PC-3 (cell line): Measurements from ENCODE around the gene SACS. TPM values are rescaled to one million over a fixed set of nuclear protein-coding genes. Genes with fewer than 3 reads are reported as not detected.

Experiments used
- ATAC-seq: fragments of 200-7000 bp; cut with Tn5 transposase; 2 replicates; pipeline ENCODE4 v1.9.1; 2020; ENCODE audit warnings: mild to moderate bottlenecking, moderate library complexity
- BruUV-seq: library from RNA; stranded (reverse); fragments of 400-500 nt; replicated peaks from 2 replicates; lab custom pipeline; 2021; lab: Mats Ljungman, UMichigan
- CTCF ChIA-PET: fragments of 300-600 bp; sonication (Branson Sonifier 250); formaldehyde crosslinking; loops from one replicate; lab custom pipeline; 2022; ENCODE audit warnings: antibody characterized with exemption; lab: Charles Lee
- POLR2A ChIA-PET: fragments of 300-600 bp; sonication (Branson Sonifier 250); formaldehyde crosslinking; loops from one replicate; lab custom pipeline; 2022; ENCODE audit warnings: antibody characterized with exemption; ENCODE audit not compliant: unreplicated experiment; lab: Charles Lee
- DNase-seq: peaks from one replicate; pipeline ENCODE4 v3.0.0-alpha.2; 2015
- H2AFZ ChIP-seq: fragments of 300-600 bp; sonication (generic); 2 replicates; pipeline ENCODE4 v1.6.0; 2016; ENCODE audit warnings: antibody characterized with exemption, low read length
- H3F3A ChIP-seq: fragments of 300-600 bp; sonication (generic); one replicate; pipeline ENCODE4 v1.6.0; 2017; ENCODE audit warnings: antibody characterized with exemption, low read length, control low read depth, mild to moderate bottlenecking; ENCODE audit not compliant: unreplicated experiment
- H3K27ac ChIP-seq: fragments of 300-600 bp; sonication (generic); 2 replicates; pipeline ENCODE4 v1.5.1; 2016; ENCODE audit warnings: mild to moderate bottlenecking, low read length
- H3K27me3 ChIP-seq: fragments of 300-600 bp; sonication (generic); 2 replicates; pipeline ENCODE4 v1.6.1; 2016; ENCODE audit warnings: low read length, mixed read lengths
- H3K36me3 ChIP-seq: fragments of 300-600 bp; sonication (generic); 2 replicates; pipeline ENCODE4 v1.6.1; 2016; ENCODE audit warnings: low read depth, mixed run types, low read length, mixed read lengths
- H3K4me1 ChIP-seq: fragments of 300-600 bp; sonication (generic); 2 replicates; pipeline ENCODE4 v1.5.1; 2016; ENCODE audit warnings: low read length; ENCODE audit not compliant: insufficient read depth
- H3K4me2 ChIP-seq: fragments of 300-600 bp; sonication (generic); 2 replicates; pipeline ENCODE4 v1.6.0; 2016; ENCODE audit warnings: low read length
- H3K4me3 ChIP-seq: fragments of 300-600 bp; sonication (generic); 2 replicates; pipeline ENCODE4 v1.5.1; 2016; ENCODE audit warnings: mild to moderate bottlenecking, low read length, mixed read lengths
- H3K79me2 ChIP-seq: fragments of 300-600 bp; sonication (generic); 2 replicates; pipeline ENCODE4 v1.6.1; 2017; ENCODE audit warnings: low read length, mixed read lengths
- H3K9ac ChIP-seq: fragments of 300-600 bp; sonication (generic); 2 replicates; pipeline ENCODE4 v1.6.0; 2016; ENCODE audit warnings: mild to moderate bottlenecking, low read length
- H3K9me2 ChIP-seq: fragments of 300-600 bp; sonication (generic); replicated peaks from 2 replicates; pipeline ENCODE4 v1.6.1; 2016; ENCODE audit warnings: mixed run types, low read length, mixed read lengths
- H3K9me3 ChIP-seq: fragments of 300-600 bp; sonication (generic); 2 replicates; pipeline ENCODE4 v1.6.1; 2016; ENCODE audit warnings: low read length, mixed read lengths
- H4K20me1 ChIP-seq: fragments of 300-600 bp; sonication (generic); 2 replicates; pipeline ENCODE4 v1.6.1; 2016; ENCODE audit warnings: low read length, mixed read lengths
- CTCF ChIP-seq: fragments of 300-600 bp; sonication (generic); conservative IDR thresholded peaks from 2 replicates; pipeline ENCODE4 v1.5.1; 2017; ENCODE audit warnings: antibody characterized with exemption, low read depth, mild to moderate bottlenecking, low read length
- EZH2 ChIP-seq: fragments of 300-600 bp; sonication (generic); IDR thresholded peaks from one replicate; pipeline ENCODE4 v1.6.1; 2017; ENCODE audit warnings: antibody characterized with exemption, mild to moderate bottlenecking, low read length; ENCODE audit not compliant: unreplicated experiment
- EZH2phosphoT487 ChIP-seq: fragments of 300-600 bp; sonication (generic); IDR thresholded peaks from 2 replicates; pipeline ENCODE4 v1.6.1; 2018; ENCODE audit warnings: mild to moderate bottlenecking, antibody characterized with exemption, low read length, borderline replicate concordance
- intact Hi-C: fragments of 100-400 bp; cut with micrococcal nuclease; formaldehyde crosslinking; loops from 2 replicates; pipeline ENCODE4 v1.9.0; 2023
- total RNA-seq: library from RNA; depleted of rRNA; stranded (reverse); fragments of >200 nt; gene quantifications from 2 replicates; pipeline ENCODE4 v1.2.3, GENCODE V29; 2014

Gene SACS
- total RNA-seq, 1 experiment from 2014 or later = 31.6 TPM

GRCh38 chr13:23385931-23386330 is 47.6 kb downstream of the SACS start:
- Histone ChIP-seq H3K4me3 (no peak overlapping the region), H3K27me3 (no peaks in the 10 kb centered on the region), H2AFZ (no peak overlapping the region), H3K9me3 (no peaks in the 10 kb centered on the region), H4K20me1 (no peaks in the 10 kb centered on the region), H3K4me1 (peaks cover 9% of the 10 kb centered on the region; the same call in 1 of the 2 replicates), H3K27ac (no peak overlapping the region), H3K4me2 (no peak overlapping the region), H3K36me3 (no peaks in the 10 kb centered on the region), H3F3A (no peaks in the 10 kb centered on the region), H3K79me2 (no peaks in the 10 kb centered on the region), H3K9me2 (no peaks in the 10 kb centered on the region), H3K9ac (no peak overlapping the region)
- intact Hi-C loops = no loop called here
- ChIA-PET POLR2A (no interaction called here), CTCF (no interaction called here)
- BruUV-seq = no TSS peak
- TF ChIP-seq CTCF = no peak
- no peak for TF ChIP-seq EZH2
- no peak for TF ChIP-seq EZH2phosphoT487
- no peak for ATAC-seq
- DNase-seq = no peak

GRCh38 chr13:23384111-23384510 is 49.4 kb downstream of the SACS start:
- DNase-seq (peak; percentile 51), ATAC-seq (peak; percentile 49; the same call in 1 of the 2 replicates)
- no peak for TF ChIP-seq CTCF
- no peak for TF ChIP-seq EZH2
- no peak for TF ChIP-seq EZH2phosphoT487
- no peaks in the 10 kb centered on the region for H3K27me3 ChIP-seq
- no peaks in the 10 kb centered on the region for H3F3A ChIP-seq
- CTCF ChIA-PET = no interaction called here
- H3K36me3 ChIP-seq = no peaks in the 10 kb centered on the region
- H3K9me2 ChIP-seq = no peaks in the 10 kb centered on the region
- H3K4me2 ChIP-seq = no peak overlapping the region
- peak overlapping the region; percentile 13; the same call in 1 of the 2 replicates for H3K27ac ChIP-seq
- no peaks in the 10 kb centered on the region for H3K9me3 ChIP-seq
- no peak overlapping the region for H3K4me3 ChIP-seq
- H3K4me1 ChIP-seq = peaks cover 9% of the 10 kb centered on the region; the same call in 1 of the 2 replicates
- POLR2A ChIA-PET = no interaction called here
- H3K79me2 ChIP-seq = no peaks in the 10 kb centered on the region
- no TSS peak for BruUV-seq
- H4K20me1 ChIP-seq = no peaks in the 10 kb centered on the region
- H3K9ac ChIP-seq = no peak overlapping the region
- intact Hi-C loops = no loop called here
- H2AFZ ChIP-seq = no peak overlapping the region

GRCh38 chr13:23383151-23383550 is 50.4 kb downstream of the SACS start:
- ChIA-PET POLR2A (no interaction called here), CTCF (no interaction called here)
- H3K4me2 ChIP-seq = no peak overlapping the region
- BruUV-seq = no TSS peak
- H3K9me2 ChIP-seq = no peaks in the 10 kb centered on the region
- peaks cover 9% of the 10 kb centered on the region; the same call in 1 of the 2 replicates for H3K4me1 ChIP-seq
- DNase-seq (no peak), ATAC-seq (no peak)
- no peak overlapping the region for H3K9ac ChIP-seq
- TF ChIP-seq EZH2phosphoT487 (no peak), CTCF (no peak)
- H3K79me2 ChIP-seq = no peaks in the 10 kb centered on the region
- no peaks in the 10 kb centered on the region for H3K36me3 ChIP-seq
- H3K9me3 ChIP-seq = no peaks in the 10 kb centered on the region
- no peak overlapping the region for H3K27ac ChIP-seq
- H3F3A ChIP-seq = no peaks in the 10 kb centered on the region
- H4K20me1 ChIP-seq = no peaks in the 10 kb centered on the region
- no peak overlapping the region for H3K4me3 ChIP-seq
- intact Hi-C loops = no loop called here
- no peak overlapping the region for H2AFZ ChIP-seq
- no peaks in the 10 kb centered on the region for H3K27me3 ChIP-seq
